GM18870 (cell line): Measurements from ENCODE around the gene RCL1.
"Not testable (repeated sequence)": the region's sequence is repeated elsewhere in the genome, so short reads cannot be mapped to it uniquely, and the experiment has no call there.

ENCODE experiments used
- ATAC-seq: cut with Tn5 transposase; IDR thresholded peaks from one replicate; pipeline ENCODE4 v1.9.1; 2021; ENCODE audit warnings: moderate library complexity; ENCODE audit not compliant: unreplicated experiment

Gene RCL1

GRCh38 chr9:4792572-4793458 lies at the start of gene RCL1:
RCL1 (plus strand) TSS chr9:4792944; CDS start chr9:4793092, 148 bp downstream.
- peak; percentile 91 for ATAC-seq

GRCh38 chr9:4743131-4743875 lies 49.4 kb upstream of the RCL1 start:
- no peak for ATAC-seq

GRCh38 chr9:4746278-4747030 lies 46.3 kb upstream of the RCL1 start:
- no peak for ATAC-seq

- ATAC-seq, result no peak
Observed at GRCh38 chr9:4748612-4749011, 44.1 kb upstream of the RCL1 start.

GRCh38 chr9:4750023-4750673 lies 42.6 kb upstream of the RCL1 start:
- ATAC-seq, result no peak

- ATAC-seq, result not testable (repeated sequence)
Observed at GRCh38 chr9:4754530-4754929, 38.2 kb upstream of the RCL1 start.

- ATAC-seq, result no peak
Observed at GRCh38 chr9:4755026-4755609, 37.6 kb upstream of the RCL1 start.

GRCh38 chr9:4756420-4756819 lies 36.3 kb upstream of the RCL1 start:
- no peak for ATAC-seq

GRCh38 chr9:4760122-4760521 lies 32.6 kb upstream of the RCL1 start:
- ATAC-seq, result no peak

GRCh38 chr9:4762108-4762885 lies 30.4 kb upstream of the RCL1 start:
- ATAC-seq, result peak; percentile 77

GRCh38 chr9:4762886-4763541 lies 29.7 kb upstream of the RCL1 start:
- peak; percentile 20 for ATAC-seq

- ATAC-seq, result no peak
Observed at GRCh38 chr9:4764033-4764432, 28.7 kb upstream of the RCL1 start.

GRCh38 chr9:4768681-4769080 lies 24.1 kb upstream of the RCL1 start:
- no peak for ATAC-seq

- ATAC-seq, result no peak
Observed at GRCh38 chr9:4769321-4770080, 23.2 kb upstream of the RCL1 start.

GRCh38 chr9:4771788-4772187 lies 21.0 kb upstream of the RCL1 start:
- no peak for ATAC-seq

- no peak for ATAC-seq
Observed at GRCh38 chr9:4774209-4774608, 18.5 kb upstream of the RCL1 start.

- not testable (repeated sequence) for ATAC-seq
Observed at GRCh38 chr9:4774958-4775357, 17.8 kb upstream of the RCL1 start.

- no peak for ATAC-seq
Observed at GRCh38 chr9:4780651-4781050, 12.1 kb upstream of the RCL1 start.
